Osteoblast (primary cell): ENCODE measurements around the gene SLC9A9. TPM values are rescaled to one million over a fixed set of nuclear protein-coding genes. Genes with fewer than 3 reads are reported as not detected.
A peak's percentile ranks its signal among the peaks of the same experiment; 100 is the strongest.

Experiments used
- DNase-seq: peaks from one replicate; pipeline ENCODE4 v3.0.0; 2011; ENCODE audit warnings: low spot score, mixed read lengths; ENCODE audit not compliant: insufficient read length; ENCODE audit errors: missing footprints
- H2AFZ ChIP-seq: 2 replicates; pipeline ENCODE4 v1.6.0; 2011; ENCODE audit warnings: mild to moderate bottlenecking, low read length
- H3K27ac ChIP-seq: 2 replicates; pipeline ENCODE4 v1.5.1; 2011; ENCODE audit warnings: mild to moderate bottlenecking, low read depth, low read length, moderate library complexity
- H3K27me3 ChIP-seq: 2 replicates; pipeline ENCODE4 v1.6.0; 2012; ENCODE audit warnings: mild to moderate bottlenecking, control low read depth, inconsistent platforms, low read length, moderate library complexity; ENCODE audit not compliant: insufficient read depth
- H3K36me3 ChIP-seq: 2 replicates; pipeline ENCODE4 v1.5.1; 2011; ENCODE audit warnings: mild to moderate bottlenecking, low read length, control low read depth, moderate library complexity; ENCODE audit not compliant: insufficient read depth
- H3K4me1 ChIP-seq: 2 replicates; pipeline ENCODE4 v1.5.1; 2011; ENCODE audit warnings: mild to moderate bottlenecking, low read length, control low read depth, moderate library complexity; ENCODE audit not compliant: insufficient read depth
- H3K4me2 ChIP-seq: 2 replicates; pipeline ENCODE4 v1.6.0; 2011; ENCODE audit warnings: mild to moderate bottlenecking, low read length; ENCODE audit not compliant: insufficient read depth
- H3K4me3 ChIP-seq: fragments of 200-600 bp; sonication (generic); 3 replicates; pipeline ENCODE4 v1.5.1; 2012; ENCODE audit warnings: mild to moderate bottlenecking, low read length, inconsistent platforms; ENCODE audit not compliant: insufficient read depth
- H3K79me2 ChIP-seq: 2 replicates; pipeline ENCODE4 v1.6.0; 2012; ENCODE audit warnings: mild to moderate bottlenecking, low read length, control low read depth, inconsistent platforms; ENCODE audit not compliant: insufficient read depth
- H3K9me3 ChIP-seq: 2 replicates; pipeline ENCODE4 v1.5.1; 2011; ENCODE audit warnings: low read depth, low read length, control low read depth
- H4K20me1 ChIP-seq: 2 replicates; pipeline ENCODE4 v1.6.0; 2012; ENCODE audit warnings: mild to moderate bottlenecking, low read length, control low read depth; ENCODE audit not compliant: insufficient read depth
- total RNA-seq: library from RNA; depleted of rRNA; stranded (reverse); fragments of >200 nt; gene quantifications from 2 replicates; pipeline ENCODE4 v1.2.3, GENCODE V29; 2012
- TF ChIP-seq, protein P1 (sequence below): IDR thresholded peaks from 2 replicates; pipeline ENCODE4 v1.5.1; 2011; ENCODE audit warnings: mild to moderate bottlenecking, low read depth, low read length, moderate library complexity; ENCODE audit errors: extremely low read depth

SLC9A9 gene
- total RNA-seq, 1 donor, result 6.5 TPM

GRCh38 chr3:143888846-143889245, 40.6 kb upstream of the SLC9A9 start:
- Histone ChIP-seq H3K4me3 (no peak overlapping the region), H3K27me3 (peaks cover 28% of the 10 kb centered on the region), H3K4me1 (no peaks in the 10 kb centered on the region), H3K4me2 (no peak overlapping the region), H2AFZ (no peak overlapping the region), H3K9me3 (no peaks in the 10 kb centered on the region), H3K79me2 (no peaks in the 10 kb centered on the region), H3K27ac (no peak overlapping the region), H3K36me3 (no peaks in the 10 kb centered on the region), H4K20me1 (no peaks in the 10 kb centered on the region)
- TF ChIP-seq, protein P1, sequence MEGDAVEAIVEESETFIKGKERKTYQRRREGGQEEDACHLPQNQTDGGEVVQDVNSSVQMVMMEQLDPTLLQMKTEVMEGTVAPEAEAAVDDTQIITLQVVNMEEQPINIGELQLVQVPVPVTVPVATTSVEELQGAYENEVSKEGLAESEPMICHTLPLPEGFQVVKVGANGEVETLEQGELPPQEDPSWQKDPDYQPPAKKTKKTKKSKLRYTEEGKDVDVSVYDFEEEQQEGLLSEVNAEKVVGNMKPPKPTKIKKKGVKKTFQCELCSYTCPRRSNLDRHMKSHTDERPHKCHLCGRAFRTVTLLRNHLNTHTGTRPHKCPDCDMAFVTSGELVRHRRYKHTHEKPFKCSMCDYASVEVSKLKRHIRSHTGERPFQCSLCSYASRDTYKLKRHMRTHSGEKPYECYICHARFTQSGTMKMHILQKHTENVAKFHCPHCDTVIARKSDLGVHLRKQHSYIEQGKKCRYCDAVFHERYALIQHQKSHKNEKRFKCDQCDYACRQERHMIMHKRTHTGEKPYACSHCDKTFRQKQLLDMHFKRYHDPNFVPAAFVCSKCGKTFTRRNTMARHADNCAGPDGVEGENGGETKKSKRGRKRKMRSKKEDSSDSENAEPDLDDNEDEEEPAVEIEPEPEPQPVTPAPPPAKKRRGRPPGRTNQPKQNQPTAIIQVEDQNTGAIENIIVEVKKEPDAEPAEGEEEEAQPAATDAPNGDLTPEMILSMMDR, result no peak
- no peak for DNase-seq

DNA sequence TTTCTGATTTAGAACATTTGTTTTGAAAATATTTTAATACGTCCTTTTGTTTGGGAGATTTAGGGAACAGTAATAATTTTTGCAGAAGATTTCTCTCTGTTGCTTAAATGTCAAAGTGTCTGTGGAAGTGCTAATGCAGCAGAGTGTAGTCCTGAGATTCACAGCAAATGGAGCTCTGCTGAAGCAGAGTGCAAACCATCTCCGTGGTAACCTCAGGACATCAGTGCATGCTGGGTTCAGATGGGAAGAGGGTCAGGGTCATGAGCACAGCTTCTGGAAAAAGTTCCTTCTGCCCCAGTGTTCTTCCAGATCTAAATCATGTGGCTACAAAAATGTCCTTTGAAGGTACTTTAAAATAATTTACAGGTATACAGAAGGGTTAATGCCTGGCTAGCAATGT, 39.9 kb upstream of the SLC9A9 start:
- Histone ChIP-seq H4K20me1 (no peaks in the 10 kb centered on the region), H2AFZ (no peak overlapping the region), H3K36me3 (no peaks in the 10 kb centered on the region), H3K27ac (no peak overlapping the region), H3K4me1 (no peaks in the 10 kb centered on the region), H3K9me3 (no peaks in the 10 kb centered on the region), H3K27me3 (peaks cover 24% of the 10 kb centered on the region), H3K79me2 (no peaks in the 10 kb centered on the region), H3K4me3 (no peak overlapping the region), H3K4me2 (no peak overlapping the region)
- TF ChIP-seq, protein P1, result no peak
- no peak for DNase-seq

DNA sequence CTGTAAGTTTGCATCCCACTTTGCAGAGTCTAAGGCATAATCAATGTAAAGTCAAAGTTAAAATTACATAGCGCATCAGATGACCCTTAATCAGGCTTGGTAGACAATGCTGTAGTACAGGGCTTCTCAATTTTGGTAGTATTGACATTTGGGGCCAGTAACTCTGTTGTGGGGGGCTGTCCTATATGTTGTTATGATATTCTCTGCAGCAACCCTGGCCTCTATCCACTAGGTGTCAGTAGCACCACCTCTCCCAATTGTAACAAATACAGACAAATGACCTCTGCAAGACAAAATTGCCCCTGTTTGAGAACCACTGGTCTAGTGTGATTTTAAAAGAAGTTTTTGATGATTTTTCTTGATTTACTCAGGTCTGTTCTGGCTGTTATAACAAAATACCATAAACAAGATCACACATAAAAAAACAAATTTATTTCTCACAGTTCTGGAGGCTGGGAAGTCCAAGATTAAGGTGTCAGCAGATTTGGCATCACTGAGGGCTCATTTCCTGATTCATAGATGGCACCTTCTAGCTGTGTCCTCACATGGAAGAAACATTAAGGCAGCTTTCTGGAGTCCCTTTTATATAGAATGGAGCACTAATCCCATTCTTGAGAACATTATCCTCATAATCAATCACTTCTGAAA, 37.6 kb upstream of the SLC9A9 start:
- no peak overlapping the region for H3K27ac ChIP-seq
- no peaks in the 10 kb centered on the region for H3K79me2 ChIP-seq
- H3K4me3 ChIP-seq, result no peak overlapping the region
- H3K36me3 ChIP-seq, result no peaks in the 10 kb centered on the region
- TF ChIP-seq, protein P1, result peak; percentile 72
- H3K9me3 ChIP-seq, result no peaks in the 10 kb centered on the region
- H3K4me1 ChIP-seq, result no peaks in the 10 kb centered on the region
- no peaks in the 10 kb centered on the region for H4K20me1 ChIP-seq
- H3K27me3 ChIP-seq, result peaks cover 4% of the 10 kb centered on the region
- H2AFZ ChIP-seq, result no peak overlapping the region
- no peak for DNase-seq
- no peak overlapping the region for H3K4me2 ChIP-seq

GRCh38 chr3:143884861-143885260, 36.6 kb upstream of the SLC9A9 start:
- TF ChIP-seq, protein P1, result no peak
- Histone ChIP-seq H3K9me3 (no peaks in the 10 kb centered on the region), H3K79me2 (no peaks in the 10 kb centered on the region), H3K4me3 (no peak overlapping the region), H3K27ac (no peak overlapping the region), H3K4me1 (no peaks in the 10 kb centered on the region), H3K4me2 (no peak overlapping the region), H3K27me3 (no peaks in the 10 kb centered on the region), H4K20me1 (no peaks in the 10 kb centered on the region), H2AFZ (peak overlapping the region; percentile 18), H3K36me3 (no peaks in the 10 kb centered on the region)
- DNase-seq, result no peak
